LNCAP (cell line): ENCODE data around the gene COA7.

Experiments used
- CTCF ChIP-seq: fragments of 450-650 bp; IDR thresholded peaks from 2 replicates; pipeline ENCODE4 v1.5.1; 2017; ENCODE audit warnings: mild to moderate bottlenecking

Gene COA7

GRCh38 chr1:52670604-52671003, 27.5 kb downstream of the COA7 start:
- no peak for TF ChIP-seq CTCF

GRCh38 chr1:52669696-52670095, 28.5 kb downstream of the COA7 start:
- no peak for TF ChIP-seq CTCF

- TF ChIP-seq CTCF, result no peak
These were observed 29.4 kb downstream of the COA7 start for GRCh38 chr1:52668711-52669110.

- no peak for TF ChIP-seq CTCF
These were observed 30.2 kb downstream of the COA7 start for GRCh38 chr1:52667984-52668383.

GRCh38 chr1:52667290-52667689, 30.9 kb downstream of the COA7 start:
- no peak for TF ChIP-seq CTCF

GRCh38 chr1:52665006-52665941, 32.9 kb downstream of the COA7 start:
- no peak for TF ChIP-seq CTCF

- no peak for TF ChIP-seq CTCF
These were observed 34.4 kb downstream of the COA7 start for GRCh38 chr1:52663716-52664115.
